CD4-positive, alpha-beta memory T cell (primary cell): Measurements from ENCODE around the gene SH2D2A. TPM values are rescaled to one million over a fixed set of nuclear protein-coding genes. Genes with fewer than 3 reads are reported as not detected.

Experiments used
- CTCF ChIA-PET: fragments of 350-600 bp; sonication (Branson Sonifier 250); formaldehyde crosslinking; loops from one replicate; lab custom pipeline; 2021; ENCODE audit warnings: inconsistent platforms; ENCODE audit not compliant: partially characterized antibody; lab: Charles Lee
- POLR2A ChIA-PET: fragments of 350-600 bp; sonication (Branson Sonifier 250); formaldehyde crosslinking; loops from one replicate; lab custom pipeline; 2021; ENCODE audit not compliant: partially characterized antibody; lab: Charles Lee
- DNase-seq, 5 donors: peaks; one replicate each; pipeline versions ENCODE4 v3.0.0 to v3.0.0-alpha.2; 2020 to 2022; ENCODE audit warnings: mixed read lengths in 1 of 5
- H3K27ac ChIP-seq: one replicate; pipeline ENCODE4 v1.7.0; 2013; ENCODE audit warnings: low read depth, low read length
- H3K27me3 ChIP-seq: 2 replicates; pipeline ENCODE4 v1.7.0; 2013; ENCODE audit warnings: mild to moderate bottlenecking, low read length, moderate library complexity; ENCODE audit not compliant: insufficient read depth
- H3K36me3 ChIP-seq: 2 replicates; pipeline ENCODE4 v1.7.0; 2013; ENCODE audit warnings: mild to moderate bottlenecking, low read length, moderate library complexity; ENCODE audit not compliant: insufficient read depth
- H3K4me1 ChIP-seq: 2 replicates; pipeline ENCODE4 v1.7.0; 2013; ENCODE audit warnings: mild to moderate bottlenecking, low read length, moderate library complexity; ENCODE audit not compliant: insufficient read depth
- H3K4me3 ChIP-seq, 2 donors: one replicate each; pipeline ENCODE4 v1.7.0; 2013; ENCODE audit warnings: low read length in 2 of 2, mild to moderate bottlenecking in 1 of 2
- H3K9me3 ChIP-seq, 2 donors: one replicate each; pipeline ENCODE4 v1.7.0; 2013; ENCODE audit warnings: low read length in 2 of 2, control low read depth in 1 of 2; ENCODE audit not compliant: control insufficient read depth in 1 of 2
- H3K27ac Mint-ChIP-seq, 7 donors: one replicate each; pipeline ENCODE4 v1.8.0; 2020 to 2021; ENCODE audit warnings: mixed read lengths in 7 of 7, mild to moderate bottlenecking in 6 of 7, inconsistent platforms in 3 of 7, moderate library complexity in 3 of 7
- H3K27me3 Mint-ChIP-seq, 2 donors: one replicate each; pipeline ENCODE4 v1.8.0; 2020 to 2021; ENCODE audit warnings: mixed read lengths in 2 of 2
- H3K36me3 Mint-ChIP-seq, 2 donors: one replicate each; pipeline ENCODE4 v1.8.0; 2020 to 2021; ENCODE audit warnings: mixed read lengths in 2 of 2, inconsistent platforms in 1 of 2, mild to moderate bottlenecking in 1 of 2
- H3K4me1 Mint-ChIP-seq, 4 donors: one replicate each; pipeline ENCODE4 v1.8.0; 2020 to 2021; ENCODE audit warnings: mixed read lengths in 4 of 4, mild to moderate bottlenecking in 1 of 4
- H3K4me3 Mint-ChIP-seq, 8 donors: one replicate each; pipeline ENCODE4 v1.8.0; 2020 to 2021; ENCODE audit warnings: mixed read lengths in 8 of 8, mild to moderate bottlenecking in 7 of 8, moderate library complexity in 6 of 8, inconsistent platforms in 3 of 8
- H3K9me3 Mint-ChIP-seq, 8 donors: one replicate each; pipeline ENCODE4 v1.8.0; 2020 to 2021; ENCODE audit warnings: mixed read lengths in 8 of 8, mild to moderate bottlenecking in 5 of 8, inconsistent platforms in 3 of 8, moderate library complexity in 1 of 8
- intact Hi-C: fragments of 100-400 bp; cut with micrococcal nuclease; formaldehyde crosslinking; loops from one replicate; pipeline ENCODE4 v1.15.1; 2023
- polyA plus RNA-seq, 2 donors: library from polyadenylated mRNA; unstranded; fragments of 300-500 nt; fragmentation: Illumina TruSeq; gene quantifications; one replicate each; pipeline ENCODE4 v1.2.3, GENCODE V29; 2021
- total RNA-seq, 2 experiments: library from RNA; stranded (reverse); gene quantifications; one replicate each; pipeline ENCODE4 v1.2.3, GENCODE V29; 2021

SH2D2A gene
- total and polyA plus RNA-seq, 4 experiments from 2014 or later = 29.1 to 63.6 (median 54.5) TPM

DNA sequence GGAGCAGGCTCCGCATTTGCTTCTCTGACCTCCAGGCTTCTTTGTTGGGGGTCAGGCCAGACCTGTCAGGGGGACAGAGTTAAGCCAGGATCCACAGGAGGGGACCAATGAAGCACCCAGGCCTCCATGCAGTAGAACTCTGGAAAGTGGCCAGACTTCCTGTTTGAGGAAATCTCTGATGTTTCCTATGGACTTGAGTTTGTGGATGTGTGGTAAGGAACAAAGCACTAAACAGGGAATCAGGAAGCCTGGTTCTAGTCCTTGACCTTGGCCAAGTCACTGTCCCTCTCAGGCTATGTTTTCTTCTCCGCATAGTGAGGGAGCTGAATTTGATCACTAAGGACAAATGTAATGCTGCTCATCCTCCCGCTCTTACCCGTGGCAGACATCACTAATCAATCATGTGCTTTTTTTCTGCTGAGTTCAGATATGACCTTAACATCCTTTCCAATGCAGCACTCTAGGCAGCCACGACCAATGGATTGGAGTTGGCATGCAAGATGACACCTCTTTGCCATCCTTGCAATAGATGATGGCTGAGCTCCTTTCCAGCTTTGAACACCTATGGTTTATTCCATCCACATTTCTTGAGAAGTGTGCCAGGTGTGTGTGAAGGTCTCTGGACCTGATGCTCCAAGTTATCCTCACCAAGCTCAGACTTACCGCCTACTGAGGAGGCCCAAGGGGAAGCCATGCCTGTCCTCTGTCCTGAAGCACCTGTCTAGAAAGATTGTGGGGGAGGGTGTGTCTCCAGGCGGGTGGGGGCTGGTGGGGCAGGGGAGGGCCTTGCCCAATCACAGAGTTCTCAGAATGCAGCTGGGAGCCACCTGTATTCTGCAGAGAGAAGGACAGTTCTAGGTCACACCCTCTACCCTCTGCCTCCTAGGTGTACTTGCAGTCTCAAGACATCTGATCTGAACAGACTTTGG is 9.9 kb downstream of the SH2D2A start:
- Histone ChIP-seq H3K4me1 (peaks cover 42% of the 10 kb centered on the region), H3K4me3 (no peak overlapping the region), H3K27me3 (no peaks in the 10 kb centered on the region), H3K27ac (peak overlapping the region; percentile 25), H3K9me3 (no peaks in the 10 kb centered on the region), H3K36me3 (peaks cover 12% of the 10 kb centered on the region)
- H3K27me3 Mint-ChIP-seq = no peaks in the 10 kb centered on the region
- peaks cover 32 to 75% (median 43%) of the 10 kb centered on the region in 4 donors for H3K4me1 Mint-ChIP-seq
- intact Hi-C loops = no loop called here
- H3K36me3 Mint-ChIP-seq = peaks cover 34 to 55% of the 10 kb centered on the region in 2 donors
- ChIA-PET CTCF (interaction anchor here (0.9 to 4.1 kb wide), 3 partner anchors 12 to 85 kb away, joined by 3 to 19 read pairs (median 4); no protein-coding TSS in a partner anchor), POLR2A (interaction anchor here (0.7 to 4.2 kb wide), 6 partner anchors 10 to 142 kb away, joined by 3 to 23 read pairs (median 4); partner anchors contain the start of genes NTRK1 and SH2D2A)
- H3K27ac Mint-ChIP-seq = peak overlapping the region; percentile 58 to 96 (median 90)
- DNase-seq = no peak
- peaks cover 0 to 2% (median 0%) of the 10 kb centered on the region in 8 donors for H3K9me3 Mint-ChIP-seq
- H3K4me3 Mint-ChIP-seq = peak overlapping the region in 1 of 8 donors; percentile 16

DNA sequence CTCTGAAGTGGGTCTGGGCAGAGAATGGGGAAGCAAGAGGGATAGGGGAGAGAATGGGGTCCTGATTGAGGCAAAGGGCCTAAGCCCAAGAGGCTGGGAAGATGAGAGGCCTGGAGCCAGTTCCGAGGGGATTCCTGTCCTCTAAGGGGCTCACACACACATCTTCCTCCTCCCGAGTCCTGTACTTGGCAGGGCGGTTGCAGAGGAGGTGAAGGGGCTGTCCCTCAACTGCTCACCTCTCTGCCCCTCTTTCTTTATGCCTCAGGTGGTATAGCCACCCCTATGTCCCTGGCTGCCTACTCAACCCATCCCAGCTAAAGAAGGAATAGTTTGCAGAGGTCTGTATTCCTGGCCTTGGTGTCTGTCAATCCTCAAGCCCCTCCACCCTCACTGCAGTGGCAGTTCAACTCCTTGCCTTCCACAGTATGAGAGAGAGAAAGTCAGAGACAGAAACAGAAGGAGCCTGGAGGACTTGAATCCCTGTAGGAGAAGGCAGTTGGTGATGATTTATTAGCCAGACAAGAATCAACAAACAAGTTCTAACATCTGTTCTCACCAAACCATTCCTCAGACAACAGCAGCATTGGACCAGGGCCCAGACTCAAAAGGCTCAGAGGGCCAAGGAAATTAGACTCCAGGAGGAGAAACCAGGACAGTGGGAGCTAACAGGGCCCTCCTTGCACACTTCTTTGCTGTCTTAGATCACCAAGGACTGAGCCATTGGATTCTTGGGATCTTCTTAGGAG is 10.7 kb downstream of the SH2D2A start:
- Mint-ChIP-seq H3K27ac (peak overlapping the region; percentile 67 to 93 (median 84)), H3K4me3 (no peak overlapping the region), H3K4me1 (peaks cover 31 to 75% (median 43%) of the 10 kb centered on the region in 4 donors), H3K27me3 (no peaks in the 10 kb centered on the region), H3K36me3 (peaks cover 26 to 54% of the 10 kb centered on the region in 2 donors), H3K9me3 (peaks cover 0 to 2% (median 0%) of the 10 kb centered on the region in 8 donors)
- Histone ChIP-seq H3K4me1 (peaks cover 42% of the 10 kb centered on the region), H3K27ac (peak overlapping the region; percentile 25), H3K36me3 (peaks cover 8% of the 10 kb centered on the region), H3K9me3 (no peaks in the 10 kb centered on the region), H3K27me3 (no peaks in the 10 kb centered on the region), H3K4me3 (no peak overlapping the region)
- no peak for DNase-seq
- CTCF ChIA-PET = interaction anchor here (1.2 to 4.1 kb wide), 5 partner anchors 8 to 54 kb away, joined by 3 to 19 read pairs (median 5); partner anchors contain the start of gene NTRK1
- POLR2A ChIA-PET = interaction anchor here (1.3 to 4.2 kb wide), 3 partner anchors 8 to 35 kb away, joined by 4 to 23 read pairs (median 4); partner anchors contain the start of gene SH2D2A
- intact Hi-C loops = no loop called here

DNA sequence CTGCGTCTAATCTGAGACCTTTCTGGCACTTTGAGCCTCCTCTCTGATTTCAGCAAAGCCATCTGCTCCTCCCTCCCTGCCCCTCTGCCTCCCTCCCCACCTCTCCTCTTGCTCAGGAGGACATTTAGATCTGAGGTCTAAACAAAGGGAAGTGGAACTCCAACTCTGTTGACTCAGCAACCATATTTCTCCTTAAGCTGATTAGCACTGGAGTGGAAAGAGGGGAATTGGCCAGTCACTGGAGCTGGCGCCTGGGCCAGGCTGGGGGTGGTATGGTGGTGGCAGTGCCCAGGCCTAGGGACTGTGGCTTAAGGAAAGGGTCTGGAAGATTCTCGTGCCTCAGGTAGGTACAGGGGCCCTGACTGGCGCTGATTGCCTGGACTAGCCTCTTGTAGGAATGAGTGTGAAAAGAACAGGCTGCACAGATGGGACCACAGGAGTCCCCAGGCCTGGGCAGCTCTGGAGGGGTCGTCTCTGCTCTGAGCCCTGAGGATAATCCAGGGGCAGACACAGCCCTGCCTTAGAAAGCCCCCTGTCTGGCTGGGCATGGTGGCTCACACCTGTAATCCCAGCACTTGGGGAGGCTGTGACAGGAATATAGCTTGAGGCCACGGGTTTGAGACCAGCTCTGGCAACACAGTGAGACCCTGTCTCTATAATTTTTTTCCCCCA is 11.9 kb downstream of the SH2D2A start:
- intact Hi-C loops = no loop called here
- H3K36me3 ChIP-seq = peaks cover 14% of the 10 kb centered on the region
- peak overlapping the region in 6 of 7 donors; percentile 67 to 88 (median 82) for H3K27ac Mint-ChIP-seq
- H3K4me3 ChIP-seq = no peak overlapping the region
- CTCF ChIA-PET = interaction anchor here (0.8 to 4.1 kb wide), 5 partner anchors 9 to 55 kb away, joined by 3 to 19 read pairs (median 5); partner anchors contain the start of gene NTRK1
- H3K27ac ChIP-seq = no peak overlapping the region
- peaks cover 0 to 2% (median 0%) of the 10 kb centered on the region in 8 donors for H3K9me3 Mint-ChIP-seq
- H3K27me3 Mint-ChIP-seq = no peaks in the 10 kb centered on the region
- no peak for DNase-seq
- H3K4me1 ChIP-seq = peaks cover 42% of the 10 kb centered on the region
- H3K9me3 ChIP-seq = no peaks in the 10 kb centered on the region
- no peaks in the 10 kb centered on the region for H3K27me3 ChIP-seq
- H3K36me3 Mint-ChIP-seq = peaks cover 30 to 53% of the 10 kb centered on the region in 2 donors
- POLR2A ChIA-PET = interaction anchor here (0.6 to 4.2 kb wide), 5 partner anchors 9 to 350 kb away, joined by 3 to 23 read pairs (median 4); partner anchors contain the start of gene SH2D2A
- H3K4me1 Mint-ChIP-seq = peaks cover 35 to 83% (median 49%) of the 10 kb centered on the region in 4 donors
- H3K4me3 Mint-ChIP-seq = no peak overlapping the region

DNA sequence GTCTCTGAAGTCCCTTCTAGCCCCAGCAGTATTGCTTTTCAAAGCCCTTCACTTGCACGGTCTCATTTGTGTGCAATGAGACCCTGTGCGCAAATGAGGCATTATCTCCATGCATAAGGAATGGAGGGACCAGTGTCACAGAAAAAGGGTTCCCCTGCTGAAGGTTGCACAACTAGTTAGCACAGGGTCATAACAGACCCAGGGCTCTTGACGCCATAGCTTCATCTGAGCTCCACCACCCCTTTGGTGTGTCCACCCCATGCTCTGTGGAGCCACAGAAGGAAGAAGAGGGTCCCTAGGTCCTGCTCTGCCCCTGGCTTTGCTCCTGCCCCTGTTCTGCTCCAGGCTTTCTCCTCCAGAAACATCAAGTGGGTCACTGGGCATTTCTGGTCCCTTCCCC is 12.6 kb downstream of the SH2D2A start:
- Mint-ChIP-seq H3K36me3 (peaks cover 29 to 53% of the 10 kb centered on the region in 2 donors), H3K4me3 (no peak overlapping the region), H3K4me1 (peaks cover 35 to 79% (median 48%) of the 10 kb centered on the region in 4 donors), H3K27ac (peak overlapping the region in 6 of 7 donors; percentile 67 to 89 (median 85)), H3K27me3 (no peaks in the 10 kb centered on the region), H3K9me3 (peaks cover 0 to 2% (median 0%) of the 10 kb centered on the region in 8 donors)
- Histone ChIP-seq H3K27ac (no peak overlapping the region), H3K4me3 (no peak overlapping the region), H3K36me3 (peaks cover 18% of the 10 kb centered on the region), H3K4me1 (peaks cover 36% of the 10 kb centered on the region), H3K9me3 (no peaks in the 10 kb centered on the region), H3K27me3 (no peaks in the 10 kb centered on the region)
- ChIA-PET POLR2A (interaction anchor here (1.3 to 4.2 kb wide), 2 partner anchors 12 to 45 kb away, joined by 4 to 23 read pairs; partner anchors contain the start of gene SH2D2A), CTCF (interaction anchor here (1.6 to 2.0 kb wide), 2 partner anchors 34 to 56 kb away, joined by 5 to 6 read pairs; partner anchors contain the start of gene NTRK1)
- DNase-seq = no peak
- intact Hi-C loops = no loop called here

DNA sequence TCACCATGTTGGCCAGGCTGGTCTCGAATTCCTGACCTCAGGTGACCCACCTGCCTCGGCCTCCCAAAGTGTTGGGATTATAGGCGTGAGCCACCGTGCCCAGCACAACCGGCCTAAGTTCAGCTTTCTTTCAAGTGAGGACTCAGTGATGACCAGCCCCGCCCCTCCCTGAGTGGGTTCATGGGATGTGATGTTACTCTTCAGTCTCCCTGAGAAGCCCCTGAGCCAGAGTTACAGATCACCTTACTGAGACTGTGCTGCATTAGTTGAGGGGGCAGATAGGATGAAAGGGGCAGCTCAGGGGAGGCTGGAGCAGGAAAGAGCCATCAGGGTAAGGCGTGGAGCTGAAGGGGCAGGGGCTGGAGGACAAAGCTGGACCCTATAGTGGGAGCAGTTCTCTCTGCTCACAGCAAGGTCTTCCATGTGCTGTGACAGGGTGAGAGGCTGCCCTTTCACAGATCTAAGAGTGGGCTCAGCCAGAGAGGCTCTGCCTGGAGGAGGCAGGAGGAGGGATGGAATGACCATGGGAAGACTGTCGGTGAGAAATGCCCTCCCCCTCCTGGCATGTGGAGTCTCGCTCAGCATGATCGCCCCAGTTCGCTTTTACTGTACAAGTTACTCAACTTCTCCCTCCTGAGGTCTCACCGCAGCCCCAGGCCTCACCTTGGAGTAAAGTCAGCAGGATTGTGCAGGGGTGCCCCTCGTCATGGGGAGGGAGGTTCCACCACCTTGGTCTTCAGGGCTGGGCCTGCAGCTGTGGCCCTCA is 13.4 kb downstream of the SH2D2A start:
- Histone ChIP-seq H3K9me3 (no peaks in the 10 kb centered on the region), H3K27ac (no peak overlapping the region)

More for the DNA sequence above, 13.4 kb downstream of the SH2D2A start:
- Mint-ChIP-seq H3K27me3 (no peaks in the 10 kb centered on the region), H3K27ac (peak overlapping the region; percentile 12 to 89 (median 67)), H3K36me3 (peaks cover 23 to 48% of the 10 kb centered on the region in 2 donors), H3K4me1 (peaks cover 31 to 72% (median 45%) of the 10 kb centered on the region in 4 donors), H3K9me3 (peaks cover 0 to 2% (median 0%) of the 10 kb centered on the region in 8 donors), H3K4me3 (peak overlapping the region in 1 of 8 donors; percentile 53)
- DNase-seq = no peak
- intact Hi-C loops = no loop called here
- Histone ChIP-seq H3K27me3 (no peaks in the 10 kb centered on the region), H3K4me1 (peaks cover 29% of the 10 kb centered on the region), H3K4me3 (no peak overlapping the region), H3K36me3 (peaks cover 24% of the 10 kb centered on the region)
- ChIA-PET POLR2A (interaction anchor here (0.5 to 8.2 kb wide), 6 partner anchors 10 to 66 kb away, joined by 3 to 66 read pairs (median 18); partner anchors contain the start of genes HDGF, INSRR, NTRK1 and SH2D2A), CTCF (interaction anchor here (0.5 to 17.5 kb wide), 7 partner anchors 10 to 125 kb away, joined by 3 to 344 read pairs (median 7); partner anchors contain the start of genes INSRR, NTRK1 and PEAR1)
